Mesothelial cell of epicardium (in vitro differentiated cells): Measurements from ENCODE around the gene SMOC1. TPM values are rescaled to one million over a fixed set of nuclear protein-coding genes. Genes with fewer than 3 reads are reported as not detected.

ENCODE experiments used
- DNase-seq, 2 experiments: peaks; one replicate each; pipeline ENCODE4 v3.0.0; 2021; ENCODE audit warnings: low spot score in 2 of 2; ENCODE audit not compliant: unreplicated experiment in 2 of 2
- H3K27ac Mint-ChIP-seq: 2 replicates; pipeline ENCODE4 v1.8.0; 2021; ENCODE audit warnings: mixed read lengths
- H3K27me3 Mint-ChIP-seq: 2 replicates; pipeline ENCODE4 v1.8.0; 2021; ENCODE audit warnings: low read depth, mixed read lengths
- H3K36me3 Mint-ChIP-seq: 2 replicates; pipeline ENCODE4 v1.8.0; 2021; ENCODE audit warnings: mixed read lengths
- H3K4me1 Mint-ChIP-seq: 2 replicates; pipeline ENCODE4 v1.8.0; 2021; ENCODE audit warnings: mixed read lengths
- H3K4me3 Mint-ChIP-seq: 2 replicates; pipeline ENCODE4 v1.8.0; 2021; ENCODE audit warnings: mild to moderate bottlenecking, moderate library complexity, mixed read lengths
- H3K9me3 Mint-ChIP-seq: 2 replicates; pipeline ENCODE4 v1.8.0; 2021; ENCODE audit warnings: mixed read lengths
- CTCF ChIP-seq: fragments of 200-600 bp; sonication (generic); IDR thresholded peaks from one replicate; pipeline ENCODE4 v1.5.0; 2021; ENCODE audit warnings: antibody characterized with exemption; ENCODE audit not compliant: unreplicated experiment
- total RNA-seq: library from RNA; stranded (reverse); gene quantifications from 3 replicates; pipeline ENCODE4 v1.2.1, GENCODE V29; 2021

SMOC1 gene
- total RNA-seq, 1 donor from 2014 or later: 1.5 TPM

DNA sequence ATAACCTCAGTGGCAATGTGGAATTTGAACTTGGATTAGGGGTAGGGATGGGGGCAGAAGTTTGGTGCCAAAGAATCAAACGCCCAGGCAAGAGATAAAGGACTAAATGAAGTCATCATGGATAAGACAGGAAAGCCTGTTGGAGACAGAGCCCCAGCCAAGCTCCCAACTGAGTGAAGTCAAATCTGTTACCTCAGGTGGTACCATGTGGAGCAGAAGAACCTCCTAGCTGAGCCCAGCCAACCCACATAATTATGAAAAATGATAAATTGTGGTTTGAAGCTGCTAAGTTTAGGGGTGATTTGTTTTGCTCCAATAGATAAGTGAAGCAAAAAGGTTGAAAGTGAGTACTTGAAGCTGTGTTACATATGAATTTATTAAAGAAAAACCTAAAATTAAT is 66.1 kb downstream of the SMOC1 start:
- Mint-ChIP-seq H3K27ac (no peak overlapping the region), H3K4me1 (peaks cover 6% of the 10 kb centered on the region), H3K4me3 (no peak overlapping the region), H3K27me3 (peaks cover 12% of the 10 kb centered on the region), H3K9me3 (peaks cover 18% of the 10 kb centered on the region), H3K36me3 (no peaks in the 10 kb centered on the region)
- DNase-seq: no peak
- TF ChIP-seq CTCF: no peak

DNA sequence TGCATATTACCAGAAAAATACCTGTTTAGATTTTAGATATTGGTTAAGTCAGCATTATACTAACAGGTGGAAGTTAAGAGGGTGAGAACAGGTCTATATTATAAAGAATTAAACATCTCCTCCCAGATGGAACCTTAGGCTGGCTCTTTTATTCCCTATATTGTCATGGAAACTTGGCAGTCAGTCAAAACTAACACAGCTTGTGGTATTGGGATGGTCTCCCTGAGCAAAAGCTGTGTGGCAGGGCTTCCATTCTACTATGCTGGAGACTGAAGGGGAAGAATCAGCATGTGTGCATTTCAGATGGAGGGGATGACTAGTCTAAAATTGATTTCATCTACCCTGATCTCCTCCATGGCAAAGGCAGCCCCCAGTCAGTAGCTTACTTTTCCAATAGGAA is 66.7 kb downstream of the SMOC1 start:
- peaks cover 18% of the 10 kb centered on the region for H3K9me3 Mint-ChIP-seq
- H3K4me1 Mint-ChIP-seq: peaks cover 6% of the 10 kb centered on the region
- H3K27ac Mint-ChIP-seq: no peak overlapping the region
- no peak for DNase-seq
- H3K36me3 Mint-ChIP-seq: no peaks in the 10 kb centered on the region
- TF ChIP-seq CTCF: no peak
- no peak overlapping the region for H3K4me3 Mint-ChIP-seq
- H3K27me3 Mint-ChIP-seq: peaks cover 7% of the 10 kb centered on the region

DNA sequence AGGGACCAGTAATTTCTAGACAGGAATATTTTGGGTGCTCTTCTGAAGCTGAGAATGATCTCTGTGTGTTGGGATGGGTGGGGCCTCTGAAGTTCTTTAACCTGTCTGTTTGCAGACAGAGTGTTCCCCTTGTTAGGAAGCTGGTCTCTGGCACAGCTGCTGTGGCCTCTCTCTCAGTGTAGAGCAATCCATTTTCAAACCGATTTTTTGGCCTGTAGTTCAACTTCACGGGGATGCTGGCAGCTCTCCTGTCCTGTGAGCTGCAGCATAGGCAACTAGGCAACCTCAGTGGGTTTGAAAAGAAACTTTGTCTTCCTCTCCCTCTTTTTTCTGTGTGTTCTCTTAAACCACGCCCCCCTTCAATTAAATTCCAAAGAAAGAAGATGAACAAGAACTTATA is 69.1 kb downstream of the SMOC1 start:
- Mint-ChIP-seq H3K4me1 (peaks cover 4% of the 10 kb centered on the region), H3K4me3 (no peak overlapping the region), H3K9me3 (peaks cover 18% of the 10 kb centered on the region), H3K36me3 (no peaks in the 10 kb centered on the region), H3K27ac (no peak overlapping the region), H3K27me3 (peaks cover 5% of the 10 kb centered on the region)
- no peak for TF ChIP-seq CTCF
- DNase-seq: no peak

- H3K9me3 Mint-ChIP-seq: peaks cover 4% of the 10 kb centered on the region
- no peak for DNase-seq
- H3K4me1 Mint-ChIP-seq: no peaks in the 10 kb centered on the region
- TF ChIP-seq CTCF: no peak
- H3K27ac Mint-ChIP-seq: no peak overlapping the region
- H3K36me3 Mint-ChIP-seq: no peaks in the 10 kb centered on the region
- peaks cover 19% of the 10 kb centered on the region for H3K27me3 Mint-ChIP-seq
- H3K4me3 Mint-ChIP-seq: no peak overlapping the region
These were observed 72.0 kb downstream of the SMOC1 start for GRCh38 chr14:69951263-69951662.

- Mint-ChIP-seq H3K4me1 (no peaks in the 10 kb centered on the region), H3K36me3 (no peaks in the 10 kb centered on the region), H3K27me3 (peaks cover 19% of the 10 kb centered on the region), H3K27ac (no peak overlapping the region), H3K4me3 (no peak overlapping the region), H3K9me3 (peaks cover 3% of the 10 kb centered on the region)
- DNase-seq: no peak
- no peak for TF ChIP-seq CTCF
These were observed 72.7 kb downstream of the SMOC1 start for GRCh38 chr14:69951935-69952334.

GRCh38 chr14:69953266-69953915 is 74.2 kb downstream of the SMOC1 start:
- DNase-seq: no peak
- H3K4me1 Mint-ChIP-seq: no peaks in the 10 kb centered on the region
- H3K4me3 Mint-ChIP-seq: no peak overlapping the region

More at GRCh38 chr14:69953266-69953915, 74.2 kb downstream of the SMOC1 start:
- Mint-ChIP-seq H3K36me3 (no peaks in the 10 kb centered on the region), H3K27ac (no peak overlapping the region), H3K9me3 (no peaks in the 10 kb centered on the region), H3K27me3 (peaks cover 19% of the 10 kb centered on the region)
- no peak for TF ChIP-seq CTCF
